ENCODE results near the gene MIS12.

The MIS12 gene

DNA sequence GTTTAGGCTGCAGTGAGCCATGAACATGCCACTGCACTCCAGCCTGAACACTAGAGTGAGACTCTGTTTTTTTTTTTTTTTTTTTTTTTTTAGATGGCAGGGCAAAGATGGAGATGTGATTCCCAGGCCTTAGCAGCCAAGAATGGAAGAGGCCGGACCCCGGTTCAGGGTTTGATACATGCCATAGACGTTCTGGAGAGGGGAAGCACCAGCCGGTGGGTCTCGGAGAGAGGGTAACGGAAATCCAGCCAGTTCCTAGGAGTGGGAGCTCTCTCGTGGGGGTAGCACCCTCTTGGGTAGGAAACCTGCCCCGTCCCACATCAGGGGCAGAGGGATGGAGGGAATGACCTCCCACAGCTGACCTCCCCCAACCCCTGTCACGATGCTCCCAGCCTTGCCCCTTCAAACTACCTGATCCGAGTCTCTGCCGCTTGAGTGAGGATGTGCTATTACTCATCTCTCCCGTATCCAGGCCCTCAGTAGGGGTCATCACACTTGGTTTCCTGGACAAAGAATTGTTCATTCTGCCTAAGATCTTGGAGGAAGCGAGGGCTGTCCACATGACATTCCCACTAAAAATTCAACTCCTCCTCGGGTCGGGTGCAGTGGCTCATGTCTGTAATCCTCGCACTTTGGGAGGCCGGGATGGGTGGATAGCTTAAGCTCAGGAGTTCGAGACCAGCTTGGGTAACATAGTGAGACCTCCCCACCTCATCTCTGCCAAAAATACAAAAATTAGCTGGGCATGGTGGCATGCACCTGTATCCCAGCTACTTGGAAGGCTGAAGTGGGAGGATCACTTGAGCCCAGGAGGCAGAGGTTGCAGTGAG, 47.3 kb downstream of the MIS12 start:
- POLR2A ChIA-PET, result interaction anchor here (1.3 kb wide), 1 partner anchor 47 kb away, joined by 3 read pairs; the partner anchor contains the start of genes DERL2 and MIS12
- DNase-seq (ENCODE audit: extremely low spot score), result no peak
- TF ChIP-seq TARDBP (IDR thresholded peaks at IDR 0.05) (no peak), FOXM1 (IDR thresholded peaks at IDR 0.05; ENCODE audit: borderline replicate concordance) (no peak), CTBP1 (IDR thresholded peaks at IDR 0.05; ENCODE audit: borderline replicate concordance) (no peak), BHLHE40 (IDR thresholded peaks at IDR 0.05; ENCODE audit: borderline replicate concordance) (no peak), FOXA1 (IDR thresholded peaks at IDR 0.05) (no peak), ELF4 (IDR thresholded peaks at IDR 0.05) (no peak), HDGF (IDR thresholded peaks at IDR 0.05; ENCODE audit: borderline replicate concordance) (no peak), SUZ12 (IDR thresholded peaks at IDR 0.05) (no peak), FOXK2 (IDR thresholded peaks at IDR 0.05) (no peak), L3MBTL2 (conservative IDR thresholded peaks at IDR 0.05) (no peak), SP1 (IDR thresholded peaks at IDR 0.05) (no peak), NFRKB (IDR thresholded peaks at IDR 0.05) (no peak), ARNT (IDR thresholded peaks at IDR 0.05) (no peak), LEF1 (IDR thresholded peaks at IDR 0.05; ENCODE audit: borderline replicate concordance) (no peak), ZNF384 (IDR thresholded peaks at IDR 0.05) (no peak)
- TF ChIP-seq, protein P1, sequence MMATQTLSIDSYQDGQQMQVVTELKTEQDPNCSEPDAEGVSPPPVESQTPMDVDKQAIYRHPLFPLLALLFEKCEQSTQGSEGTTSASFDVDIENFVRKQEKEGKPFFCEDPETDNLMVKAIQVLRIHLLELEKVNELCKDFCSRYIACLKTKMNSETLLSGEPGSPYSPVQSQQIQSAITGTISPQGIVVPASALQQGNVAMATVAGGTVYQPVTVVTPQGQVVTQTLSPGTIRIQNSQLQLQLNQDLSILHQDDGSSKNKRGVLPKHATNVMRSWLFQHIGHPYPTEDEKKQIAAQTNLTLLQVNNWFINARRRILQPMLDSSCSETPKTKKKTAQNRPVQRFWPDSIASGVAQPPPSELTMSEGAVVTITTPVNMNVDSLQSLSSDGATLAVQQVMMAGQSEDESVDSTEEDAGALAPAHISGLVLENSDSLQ (IDR thresholded peaks at IDR 0.05), result no peak
- CTCF ChIA-PET, result no interaction called here

DNA sequence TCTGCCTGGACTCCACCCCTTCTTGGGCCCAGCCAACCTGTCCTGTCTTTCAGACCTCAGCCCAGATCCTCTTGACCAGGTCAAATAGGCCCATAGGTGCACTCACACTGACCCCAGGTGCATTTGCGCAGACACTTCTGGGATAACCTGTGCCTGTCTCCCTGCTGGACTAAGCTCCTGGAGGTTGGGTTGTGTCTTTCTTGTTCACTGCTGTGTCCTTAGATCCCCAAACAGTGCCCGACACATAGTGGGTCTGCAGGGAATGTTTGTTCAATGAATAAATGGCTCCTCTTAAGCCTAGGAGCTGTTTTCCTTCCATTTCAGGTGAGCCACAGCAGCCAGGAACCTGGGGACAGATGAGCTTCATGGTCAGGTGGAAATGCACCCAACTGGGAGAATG, 49.1 kb downstream of the MIS12 start:
- ChIA-PET POLR2A (no interaction called here), CTCF (interaction anchor here (0.9 kb wide), 1 partner anchor 13 kb away, joined by 3 read pairs; no protein-coding TSS in a partner anchor)
- DNase-seq (ENCODE audit: extremely low spot score), result no peak
- TF ChIP-seq L3MBTL2 (conservative IDR thresholded peaks at IDR 0.05) (no peak), HDGF (IDR thresholded peaks at IDR 0.05; ENCODE audit: borderline replicate concordance) (no peak), SUZ12 (IDR thresholded peaks at IDR 0.05) (no peak), FOXA1 (IDR thresholded peaks at IDR 0.05) (no peak), FOXK2 (IDR thresholded peaks at IDR 0.05) (no peak), ZNF384 (IDR thresholded peaks at IDR 0.05) (no peak), SP1 (IDR thresholded peaks at IDR 0.05) (no peak), LEF1 (IDR thresholded peaks at IDR 0.05; ENCODE audit: borderline replicate concordance) (no peak), FOXM1 (IDR thresholded peaks at IDR 0.05; ENCODE audit: borderline replicate concordance) (no peak), ARNT (IDR thresholded peaks at IDR 0.05) (no peak), ELF4 (IDR thresholded peaks at IDR 0.05) (no peak), TARDBP (IDR thresholded peaks at IDR 0.05) (no peak), BHLHE40 (IDR thresholded peaks at IDR 0.05; ENCODE audit: borderline replicate concordance) (no peak)
- TF ChIP-seq, protein P1 (IDR thresholded peaks at IDR 0.05), result no peak

DNA sequence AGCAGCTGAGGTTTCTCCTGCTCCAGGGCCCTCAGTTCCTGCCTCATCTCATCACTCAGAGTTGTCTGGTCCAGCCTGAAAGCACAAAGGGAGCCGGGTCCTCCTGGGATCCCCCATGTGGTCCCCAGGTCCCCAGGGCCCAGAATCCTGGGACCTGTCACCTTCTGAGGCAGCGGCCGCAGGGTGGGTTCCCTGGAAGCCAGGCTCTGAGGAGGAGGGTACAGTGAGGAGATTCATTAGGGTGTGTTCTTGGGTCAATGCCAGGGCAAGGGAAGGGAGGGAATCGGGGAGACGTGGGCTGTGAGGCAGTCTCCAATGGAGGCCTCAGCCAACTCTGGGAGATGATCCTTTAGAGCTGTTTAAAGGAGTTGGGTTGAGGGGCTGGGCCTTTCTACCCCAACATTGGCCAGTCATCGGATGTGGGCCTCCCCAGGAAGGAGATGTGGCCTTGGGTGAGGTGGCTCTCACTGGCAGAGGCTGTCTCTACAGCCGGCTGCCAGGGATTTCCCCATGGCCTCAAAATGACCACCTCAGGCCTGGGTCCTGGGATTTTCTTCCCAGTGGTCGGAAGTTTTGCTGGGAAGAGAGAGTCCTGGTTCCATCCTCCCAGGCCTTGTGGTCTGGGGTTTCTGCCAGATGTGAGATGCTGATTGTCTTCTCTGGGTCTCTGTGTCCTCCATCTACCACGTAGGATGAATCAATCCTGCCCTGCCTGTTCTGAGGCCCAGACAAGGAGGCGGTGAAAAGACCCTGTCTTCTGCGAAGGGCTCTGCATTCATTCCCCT, 50.7 kb downstream of the MIS12 start:
- ChIA-PET POLR2A (no interaction called here), CTCF (no interaction called here)
- TF ChIP-seq ZNF384 (IDR thresholded peaks at IDR 0.05) (no peak), TARDBP (IDR thresholded peaks at IDR 0.05) (no peak), BHLHE40 (IDR thresholded peaks at IDR 0.05; ENCODE audit: borderline replicate concordance) (no peak), L3MBTL2 (conservative IDR thresholded peaks at IDR 0.05) (no peak), LEF1 (IDR thresholded peaks at IDR 0.05; ENCODE audit: borderline replicate concordance) (no peak), NFRKB (IDR thresholded peaks at IDR 0.05) (no peak), CTBP1 (IDR thresholded peaks at IDR 0.05; ENCODE audit: borderline replicate concordance) (no peak), FOXK2 (IDR thresholded peaks at IDR 0.05) (no peak), HDGF (IDR thresholded peaks at IDR 0.05; ENCODE audit: borderline replicate concordance) (no peak), FOXM1 (IDR thresholded peaks at IDR 0.05; ENCODE audit: borderline replicate concordance) (no peak)
- TF ChIP-seq, protein P1 (IDR thresholded peaks at IDR 0.05), result no peak
- DNase-seq (ENCODE audit: extremely low spot score), result no peak

DNA sequence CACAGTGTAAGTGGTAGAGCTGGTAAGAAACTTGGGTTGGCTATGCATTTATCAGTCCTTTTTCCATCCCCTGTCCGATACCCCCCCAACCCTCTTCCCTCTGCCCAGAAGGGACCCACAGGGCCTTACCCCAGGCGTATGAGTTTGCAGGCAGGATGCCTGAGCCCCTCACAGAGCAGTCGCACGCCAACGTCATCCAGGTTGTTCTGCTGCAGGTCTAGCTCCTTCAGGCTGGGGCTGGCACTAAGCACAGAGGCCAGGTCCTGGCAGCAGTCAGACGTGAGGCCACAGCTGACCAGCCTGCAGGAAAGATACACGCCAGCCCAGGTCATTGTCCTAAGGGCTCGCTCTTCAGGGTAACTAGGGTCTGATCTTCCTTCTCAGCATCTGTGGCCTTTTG, 52.9 kb downstream of the MIS12 start:
- no peak for TF ChIP-seq BHLHE40 (IDR thresholded peaks at IDR 0.05; ENCODE audit: borderline replicate concordance)
- TF ChIP-seq CTBP1 (IDR thresholded peaks at IDR 0.05; ENCODE audit: borderline replicate concordance), result no peak
- TF ChIP-seq, protein P1 (IDR thresholded peaks at IDR 0.05), result no peak
- TF ChIP-seq HDGF (IDR thresholded peaks at IDR 0.05; ENCODE audit: borderline replicate concordance), result no peak
- TF ChIP-seq FOXM1 (IDR thresholded peaks at IDR 0.05; ENCODE audit: borderline replicate concordance), result no peak
- TF ChIP-seq ARNT (IDR thresholded peaks at IDR 0.05), result no peak
- TF ChIP-seq ZNF384 (IDR thresholded peaks at IDR 0.05), result no peak
- POLR2A ChIA-PET, result no interaction called here
- CTCF ChIA-PET, result no interaction called here
- DNase-seq (ENCODE audit: extremely low spot score), result no peak

DNA sequence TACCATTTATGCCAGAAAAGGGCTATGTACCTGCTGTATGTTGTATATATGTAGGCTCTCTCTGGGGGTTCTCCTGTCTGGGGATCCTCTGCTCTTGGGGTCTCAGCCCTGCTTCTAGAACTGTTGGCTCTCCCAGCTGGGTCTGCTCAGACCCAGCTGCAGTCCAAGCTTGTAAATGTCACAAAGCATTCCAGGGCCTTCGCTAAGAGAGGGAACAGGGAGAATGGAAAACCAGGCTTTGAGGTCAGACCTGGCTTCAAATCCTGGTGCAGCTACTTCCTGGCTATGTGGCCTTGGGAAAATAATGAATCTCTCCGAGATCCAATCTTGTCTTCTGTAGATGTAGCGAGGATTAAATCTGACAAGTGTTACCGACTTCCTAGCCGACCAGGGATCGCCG, 54.0 kb downstream of the MIS12 start:
- POLR2A ChIA-PET, result no interaction called here
- no peak for DNase-seq (ENCODE audit: extremely low spot score)
- no peak for TF ChIP-seq NFRKB (IDR thresholded peaks at IDR 0.05)
- TF ChIP-seq SUZ12 (IDR thresholded peaks at IDR 0.05), result no peak
- TF ChIP-seq CTBP1 (IDR thresholded peaks at IDR 0.05; ENCODE audit: borderline replicate concordance), result no peak
- no peak for TF ChIP-seq BHLHE40 (IDR thresholded peaks at IDR 0.05; ENCODE audit: borderline replicate concordance)
- no peak for TF ChIP-seq FOXK2 (IDR thresholded peaks at IDR 0.05)
- no peak for TF ChIP-seq L3MBTL2 (conservative IDR thresholded peaks at IDR 0.05)
- TF ChIP-seq ARNT (IDR thresholded peaks at IDR 0.05), result no peak
- no peak for TF ChIP-seq SP1 (IDR thresholded peaks at IDR 0.05)
- CTCF ChIA-PET, result no interaction called here
